ENCODE data around the gene CENPX. TPM values are rescaled to one million over a fixed set of nuclear protein-coding genes. Genes with fewer than 3 reads are reported as not detected.
"Not testable (repeated sequence)": the region's sequence is repeated elsewhere in the genome, so short reads cannot be mapped to it uniquely, and the experiment has no call there.

The CENPX gene
- total RNA-seq, 1 donor from 2014 or later, result 59.9 TPM

- Mint-ChIP-seq H3K4me1 (ENCODE audit: low read depth, unreplicated experiment) (peaks cover 2% of the 10 kb centered on the region), H3K27me3 (ENCODE audit: unreplicated experiment) (peaks cover 7% of the 10 kb centered on the region), H3K27ac (ENCODE audit: unreplicated experiment) (no peak overlapping the region), H3K36me3 (ENCODE audit: unreplicated experiment) (no peaks in the 10 kb centered on the region), H3K4me3 (ENCODE audit: unreplicated experiment) (no peak overlapping the region), H3K9me3 (ENCODE audit: unreplicated experiment) (peaks cover 3% of the 10 kb centered on the region)
- TF ChIP-seq CTCF (IDR thresholded peaks at IDR 0.05; ENCODE audit: partially characterized antibody, unreplicated experiment), result no peak
- no peak for DNase-seq
These were observed 23.3 kb upstream of the CENPX start for GRCh38 chr17:82045936-82046484.

DNA sequence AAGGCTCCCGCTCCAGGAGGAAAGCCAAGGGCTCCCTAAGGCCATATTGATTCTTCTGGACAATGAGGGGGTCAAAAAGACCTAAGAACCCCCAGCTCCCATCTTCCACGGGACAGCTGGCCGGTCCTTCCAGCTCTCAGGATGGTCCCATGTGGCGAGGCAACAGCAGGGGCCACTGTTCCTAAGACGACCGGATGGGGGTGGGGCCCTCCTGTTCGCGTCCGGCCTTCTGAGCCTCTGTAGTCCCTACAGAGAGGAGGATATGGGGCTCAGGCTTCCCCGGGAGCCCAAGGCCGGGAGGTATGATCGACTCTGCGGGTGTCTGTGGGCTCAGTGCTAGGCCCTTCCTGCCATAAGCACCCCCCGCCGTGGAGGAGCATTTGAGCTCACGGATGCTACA lies 20.8 kb upstream of the CENPX start:
- no peak for DNase-seq
- no peaks in the 10 kb centered on the region for H3K36me3 Mint-ChIP-seq (ENCODE audit: unreplicated experiment)
- peaks cover 3% of the 10 kb centered on the region for H3K9me3 Mint-ChIP-seq (ENCODE audit: unreplicated experiment)
- H3K27me3 Mint-ChIP-seq (ENCODE audit: unreplicated experiment), result peaks cover 10% of the 10 kb centered on the region
- no peak for TF ChIP-seq CTCF (IDR thresholded peaks at IDR 0.05; ENCODE audit: partially characterized antibody, unreplicated experiment)
- no peak overlapping the region for H3K4me3 Mint-ChIP-seq (ENCODE audit: unreplicated experiment)
- no peak overlapping the region for H3K27ac Mint-ChIP-seq (ENCODE audit: unreplicated experiment)
- peaks cover 2% of the 10 kb centered on the region for H3K4me1 Mint-ChIP-seq (ENCODE audit: low read depth, unreplicated experiment)

DNA sequence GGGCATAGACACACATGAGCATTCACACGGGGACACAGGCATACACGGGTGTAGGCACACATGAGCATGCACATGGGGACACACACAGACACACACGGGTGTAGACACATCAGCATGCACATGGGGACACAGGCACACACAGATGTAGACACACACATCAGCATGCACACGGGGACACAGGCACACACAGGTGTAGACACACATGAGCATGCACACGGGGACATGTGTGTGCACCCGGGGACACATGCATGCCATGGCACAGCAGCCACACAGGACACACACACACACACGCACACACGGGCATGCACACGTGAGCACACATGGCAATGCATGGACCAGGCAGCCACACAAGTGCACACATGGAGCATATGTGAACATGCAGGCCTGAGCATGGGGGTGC lies 20.0 kb upstream of the CENPX start:
- DNase-seq, result no peak
- Mint-ChIP-seq H3K36me3 (ENCODE audit: unreplicated experiment) (no peaks in the 10 kb centered on the region), H3K27me3 (ENCODE audit: unreplicated experiment) (peaks cover 10% of the 10 kb centered on the region), H3K27ac (ENCODE audit: unreplicated experiment) (no peak overlapping the region), H3K4me3 (ENCODE audit: unreplicated experiment) (no peak overlapping the region), H3K9me3 (ENCODE audit: unreplicated experiment) (peaks cover 4% of the 10 kb centered on the region), H3K4me1 (ENCODE audit: low read depth, unreplicated experiment) (peaks cover 6% of the 10 kb centered on the region)
- no peak for TF ChIP-seq CTCF (IDR thresholded peaks at IDR 0.05; ENCODE audit: partially characterized antibody, unreplicated experiment)

- peaks cover 4% of the 10 kb centered on the region for H3K9me3 Mint-ChIP-seq (ENCODE audit: unreplicated experiment)
- no peaks in the 10 kb centered on the region for H3K36me3 Mint-ChIP-seq (ENCODE audit: unreplicated experiment)
- DNase-seq, result no peak
- H3K4me3 Mint-ChIP-seq (ENCODE audit: unreplicated experiment), result peak overlapping the region; percentile 25
- peak overlapping the region; percentile 55 for H3K27ac Mint-ChIP-seq (ENCODE audit: unreplicated experiment)
- peaks cover 10% of the 10 kb centered on the region for H3K27me3 Mint-ChIP-seq (ENCODE audit: unreplicated experiment)
- peaks cover 7% of the 10 kb centered on the region for H3K4me1 Mint-ChIP-seq (ENCODE audit: low read depth, unreplicated experiment)
- TF ChIP-seq CTCF (IDR thresholded peaks at IDR 0.05; ENCODE audit: partially characterized antibody, unreplicated experiment), result no peak
These were observed 18.6 kb upstream of the CENPX start for GRCh38 chr17:82041144-82041814.

DNA sequence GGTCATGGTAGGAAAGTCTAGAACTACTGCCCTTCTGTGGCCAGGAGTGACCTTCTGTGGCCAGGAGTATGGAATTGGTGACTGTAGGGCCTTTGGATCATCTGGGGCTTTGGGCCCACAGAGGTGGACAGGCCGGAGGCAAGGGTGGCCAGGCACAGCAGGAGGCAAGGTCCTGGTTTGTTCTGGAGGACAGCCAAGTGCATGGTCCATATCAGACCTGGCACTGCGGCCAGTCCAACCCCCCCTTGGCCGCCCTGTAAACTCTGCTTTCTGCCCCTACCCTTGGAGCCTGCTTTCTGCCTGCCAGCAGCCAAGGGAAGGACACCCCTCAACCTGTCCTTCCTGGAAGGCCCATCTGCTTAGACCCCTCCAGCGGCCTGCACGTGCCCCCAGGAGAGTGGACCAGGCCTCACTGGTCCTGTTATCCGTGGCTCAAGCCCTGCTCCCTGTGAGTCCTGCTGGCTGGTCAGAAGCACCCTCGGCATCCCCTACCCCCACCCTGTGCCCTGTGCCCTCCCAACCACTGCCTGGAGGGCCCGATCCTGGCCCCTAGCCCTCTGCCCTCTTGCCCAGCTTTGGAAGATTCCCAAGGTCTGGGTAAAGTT lies 17.1 kb upstream of the CENPX start:
- H3K27ac Mint-ChIP-seq (ENCODE audit: unreplicated experiment), result no peak overlapping the region
- peaks cover 13% of the 10 kb centered on the region for H3K27me3 Mint-ChIP-seq (ENCODE audit: unreplicated experiment)
- H3K4me1 Mint-ChIP-seq (ENCODE audit: low read depth, unreplicated experiment), result peaks cover 4% of the 10 kb centered on the region
- H3K4me3 Mint-ChIP-seq (ENCODE audit: unreplicated experiment), result no peak overlapping the region
- peaks cover 11% of the 10 kb centered on the region for H3K9me3 Mint-ChIP-seq (ENCODE audit: unreplicated experiment)
- TF ChIP-seq CTCF (IDR thresholded peaks at IDR 0.05; ENCODE audit: partially characterized antibody, unreplicated experiment), result no peak
- DNase-seq, result no peak
- no peaks in the 10 kb centered on the region for H3K36me3 Mint-ChIP-seq (ENCODE audit: unreplicated experiment)

DNA sequence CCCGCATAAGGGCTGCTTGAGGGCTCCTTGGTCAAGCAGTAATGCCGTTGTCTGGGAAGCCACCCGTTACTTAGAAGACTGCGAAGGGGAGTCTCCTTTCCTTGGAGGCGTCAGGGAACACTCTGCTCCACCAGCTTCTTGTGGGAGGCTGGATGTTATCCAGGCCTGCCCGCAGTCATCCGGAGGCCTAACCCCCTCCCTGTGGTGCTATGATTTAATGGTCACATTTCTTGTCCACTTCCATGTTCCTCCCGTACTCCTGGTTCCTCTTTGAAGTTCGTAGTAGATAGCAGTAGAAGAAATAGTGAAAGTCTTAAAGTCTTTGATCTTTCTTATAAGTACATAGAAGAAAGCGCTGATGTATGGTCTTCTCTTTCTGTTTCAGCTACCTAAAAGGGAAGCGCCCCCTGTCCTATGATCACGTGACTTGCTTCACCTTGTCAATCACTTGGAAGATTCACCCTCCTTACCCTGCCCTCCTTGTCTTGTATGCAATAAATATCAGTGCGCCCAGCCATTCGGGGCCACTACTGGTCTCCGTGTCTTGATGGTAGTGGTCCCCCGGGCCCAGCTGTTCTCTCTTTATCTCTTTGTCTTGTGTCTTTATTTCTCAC lies 16.2 kb upstream of the CENPX start:
- peaks cover 13% of the 10 kb centered on the region for H3K27me3 Mint-ChIP-seq (ENCODE audit: unreplicated experiment)
- not testable (repeated sequence) for H3K27ac Mint-ChIP-seq (ENCODE audit: unreplicated experiment); H3K4me3 Mint-ChIP-seq (ENCODE audit: unreplicated experiment); DNase-seq; H3K4me1 Mint-ChIP-seq (ENCODE audit: low read depth, unreplicated experiment); H3K36me3 Mint-ChIP-seq (ENCODE audit: unreplicated experiment)
- peaks cover 11% of the 10 kb centered on the region for H3K9me3 Mint-ChIP-seq (ENCODE audit: unreplicated experiment)

All from glutamatergic neuron (in vitro differentiated cells).